ENCODE results near the gene HMG20A. TPM values are rescaled to one million over a fixed set of nuclear protein-coding genes. Genes with fewer than 3 reads are reported as not detected.
A peak's percentile ranks its signal among the peaks of the same experiment; 100 is the strongest.

HMG20A gene
- total RNA-seq, 4 donors from 2014 or later = 33.1 to 48.7 (median 40.5) TPM

DNA sequence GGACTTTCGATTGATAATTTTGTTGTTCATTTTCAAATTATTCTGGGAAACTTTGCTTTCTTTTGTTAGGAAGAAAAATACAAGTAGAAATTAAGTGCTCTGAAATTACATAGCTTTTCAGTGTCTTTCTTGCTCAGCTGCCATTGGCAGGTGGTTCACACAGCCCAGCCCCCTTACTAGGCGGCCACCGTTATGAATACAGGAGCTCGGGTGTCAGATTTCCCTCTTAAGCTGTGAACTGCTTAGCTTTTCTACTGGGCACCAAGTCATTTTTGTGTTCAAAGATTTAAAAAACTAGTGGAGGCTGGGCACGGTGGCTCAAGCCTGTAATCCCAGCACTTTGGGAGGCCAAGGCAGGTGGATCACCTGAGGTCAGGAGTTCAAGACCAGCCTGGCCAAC lies 55.2 kb downstream of the HMG20A start:
- intact Hi-C loops (cut with DNase I) = no loop called here
- WGBS, 2 donors = 61 to 71% methylated on average over 5 of the region's 5 CpGs

DNA sequence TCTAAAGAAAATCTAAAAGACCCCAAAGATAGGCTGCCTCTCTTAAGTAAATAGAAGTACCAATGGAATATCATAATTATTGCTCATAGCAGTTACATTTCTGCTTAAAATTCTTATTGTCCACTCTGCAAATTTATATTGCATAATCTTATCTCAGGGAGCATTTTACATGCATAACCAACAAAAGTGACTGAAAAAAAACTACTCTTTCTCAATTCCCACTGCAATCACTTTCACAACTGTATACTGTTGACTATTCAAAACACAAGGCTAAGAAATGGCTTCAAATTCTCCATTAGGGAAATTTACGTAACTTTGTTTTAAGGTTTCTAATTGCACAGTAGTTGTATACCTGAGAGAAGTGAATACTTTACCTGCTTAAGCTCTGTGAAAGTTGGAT lies 56.3 kb downstream of the HMG20A start:
- intact Hi-C loops (cut with DNase I) = no loop called here
- Histone ChIP-seq H3K4me1 (peaks cover 29 to 32% of the 10 kb centered on the region in 2 donors), H3K27ac (no peak overlapping the region), H3K4me3 (replicated peaks in 1 of 3) (no peak overlapping the region), H3K9me3 (no peaks in the 10 kb centered on the region), H3K27me3 (no peaks in the 10 kb centered on the region), H3K36me3 (peaks cover 16 to 22% of the 10 kb centered on the region in 2 donors)
- no peak for TF ChIP-seq POLR2A (IDR thresholded peaks at IDR 0.05)
- TF ChIP-seq, protein P1, sequence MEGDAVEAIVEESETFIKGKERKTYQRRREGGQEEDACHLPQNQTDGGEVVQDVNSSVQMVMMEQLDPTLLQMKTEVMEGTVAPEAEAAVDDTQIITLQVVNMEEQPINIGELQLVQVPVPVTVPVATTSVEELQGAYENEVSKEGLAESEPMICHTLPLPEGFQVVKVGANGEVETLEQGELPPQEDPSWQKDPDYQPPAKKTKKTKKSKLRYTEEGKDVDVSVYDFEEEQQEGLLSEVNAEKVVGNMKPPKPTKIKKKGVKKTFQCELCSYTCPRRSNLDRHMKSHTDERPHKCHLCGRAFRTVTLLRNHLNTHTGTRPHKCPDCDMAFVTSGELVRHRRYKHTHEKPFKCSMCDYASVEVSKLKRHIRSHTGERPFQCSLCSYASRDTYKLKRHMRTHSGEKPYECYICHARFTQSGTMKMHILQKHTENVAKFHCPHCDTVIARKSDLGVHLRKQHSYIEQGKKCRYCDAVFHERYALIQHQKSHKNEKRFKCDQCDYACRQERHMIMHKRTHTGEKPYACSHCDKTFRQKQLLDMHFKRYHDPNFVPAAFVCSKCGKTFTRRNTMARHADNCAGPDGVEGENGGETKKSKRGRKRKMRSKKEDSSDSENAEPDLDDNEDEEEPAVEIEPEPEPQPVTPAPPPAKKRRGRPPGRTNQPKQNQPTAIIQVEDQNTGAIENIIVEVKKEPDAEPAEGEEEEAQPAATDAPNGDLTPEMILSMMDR (IDR thresholded peaks at IDR 0.05) = no peak
- DNase-seq = no peak
- WGBS, 2 donors = 96% methylated on average over 1 of the region's 1 CpG

More for the DNA sequence above, 55.2 kb downstream of the HMG20A start:
- peak; percentile 42 to 44 for DNase-seq
- H3K27ac ChIP-seq = peak overlapping the region; percentile 68 to 84 (median 81)
- no peak overlapping the region for H3K4me3 ChIP-seq (replicated peaks in 1 of 3)
- peaks cover 21 to 23% of the 10 kb centered on the region in 2 donors for H3K36me3 ChIP-seq
- TF ChIP-seq, protein P1 (IDR thresholded peaks at IDR 0.05) = no peak
- no peak for TF ChIP-seq POLR2A (IDR thresholded peaks at IDR 0.05)
- no peaks in the 10 kb centered on the region for H3K9me3 ChIP-seq
- H3K27me3 ChIP-seq = no peaks in the 10 kb centered on the region
- peaks cover 25 to 29% of the 10 kb centered on the region in 2 donors for H3K4me1 ChIP-seq

DNA sequence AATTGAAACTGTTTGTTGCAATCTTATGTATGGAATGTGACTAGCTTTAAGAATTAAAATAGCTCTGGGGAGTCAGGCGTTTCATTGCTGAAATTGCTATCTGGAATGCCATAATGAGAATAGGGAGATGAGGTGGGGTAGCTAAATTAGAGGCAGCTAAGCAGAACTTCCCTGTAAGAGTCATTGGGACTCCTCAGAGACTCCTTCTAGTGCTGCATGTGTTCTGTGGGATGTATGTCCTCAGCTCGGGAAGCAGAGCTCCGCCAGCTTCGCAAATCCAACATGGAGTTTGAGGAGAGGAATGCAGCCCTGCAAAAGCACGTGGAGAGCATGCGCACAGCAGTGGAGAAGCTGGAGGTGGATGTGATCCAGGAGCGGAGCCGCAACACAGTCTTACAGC lies 57.4 kb downstream of the HMG20A start:
- 88 to 94% methylated on average over 8 of the region's 8 CpGs for WGBS, 2 donors
- no peak for TF ChIP-seq POLR2A (IDR thresholded peaks at IDR 0.05)
- TF ChIP-seq, protein P1 (IDR thresholded peaks at IDR 0.05) = no peak
- intact Hi-C loops (cut with DNase I) = no loop called here

DNA sequence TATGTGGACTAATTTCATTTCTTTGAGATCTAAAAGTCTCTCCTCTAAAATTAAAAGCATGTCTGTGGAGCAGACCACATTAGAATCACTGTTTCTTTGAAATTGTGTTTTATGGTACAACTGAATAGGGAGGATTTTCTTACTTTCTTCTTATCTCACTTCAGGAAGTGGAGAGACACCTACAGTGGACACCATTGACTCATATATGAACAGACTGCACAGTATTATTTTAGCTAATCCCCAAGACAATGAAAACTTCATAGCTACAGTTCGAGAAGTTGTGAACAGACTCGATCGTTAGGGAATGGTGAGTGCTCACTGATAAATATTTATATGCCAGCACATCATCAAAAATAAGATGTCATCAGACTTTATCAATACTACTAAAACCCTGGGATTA lies 58.3 kb downstream of the HMG20A start:
- H3K4me3 ChIP-seq (replicated peaks in 1 of 3) = no peak overlapping the region

More for the DNA sequence above, 57.4 kb downstream of the HMG20A start:
- Histone ChIP-seq H3K4me3 (replicated peaks in 1 of 3) (no peak overlapping the region), H3K36me3 (peaks cover 15 to 16% of the 10 kb centered on the region in 2 donors), H3K27me3 (no peaks in the 10 kb centered on the region), H3K9me3 (no peaks in the 10 kb centered on the region), H3K4me1 (peaks cover 39 to 43% of the 10 kb centered on the region in 2 donors), H3K27ac (no peak overlapping the region)
- DNase-seq = no peak

More for the DNA sequence above, 58.3 kb downstream of the HMG20A start:
- Histone ChIP-seq H3K9me3 (no peaks in the 10 kb centered on the region), H3K4me1 (peaks cover 31 to 35% of the 10 kb centered on the region in 2 donors), H3K36me3 (peaks cover 15 to 16% of the 10 kb centered on the region in 2 donors), H3K27me3 (no peaks in the 10 kb centered on the region), H3K27ac (no peak overlapping the region)
- no peak for TF ChIP-seq POLR2A (IDR thresholded peaks at IDR 0.05)
- TF ChIP-seq, protein P1 (IDR thresholded peaks at IDR 0.05) = no peak
- intact Hi-C loops (cut with DNase I) = no loop called here
- no peak for DNase-seq
- WGBS, 2 donors = 94 to 96% methylated on average over 3 of the region's 3 CpGs

Measured in thyroid gland (tissue), 4 donors.